GM18505 (cell line): ENCODE measurements around the gene APCDD1L.

ENCODE experiments used
- ATAC-seq: cut with Tn5 transposase; IDR thresholded peaks from one replicate; pipeline ENCODE4 v1.9.1; 2021; ENCODE audit not compliant: unreplicated experiment
- POLR2A ChIP-seq: IDR thresholded peaks from 4 replicates; pipeline ENCODE4 v1.6.1; 2011; ENCODE audit warnings: borderline replicate concordance; ENCODE audit not compliant: insufficient read depth, insufficient read length; ENCODE audit errors: extremely low read depth

The APCDD1L gene

GRCh38 chr20:58447511-58448391 lies 67.4 kb downstream of the APCDD1L start:
- no peak for TF ChIP-seq POLR2A
- no peak for ATAC-seq

- ATAC-seq: no peak
- no peak for TF ChIP-seq POLR2A
Observed at GRCh38 chr20:58446960-58447265, 68.3 kb downstream of the APCDD1L start.

GRCh38 chr20:58446264-58446959 lies 68.8 kb downstream of the APCDD1L start:
- ATAC-seq: no peak
- TF ChIP-seq POLR2A: no peak

- ATAC-seq: no peak
- no peak for TF ChIP-seq POLR2A
Observed at GRCh38 chr20:58444746-58445255, 70.4 kb downstream of the APCDD1L start.

- TF ChIP-seq POLR2A: no peak
- ATAC-seq: no peak
Observed at GRCh38 chr20:58441723-58442122, 73.5 kb downstream of the APCDD1L start.

GRCh38 chr20:58440021-58440767 lies 75.0 kb downstream of the APCDD1L start:
- ATAC-seq: no peak
- no peak for TF ChIP-seq POLR2A

GRCh38 chr20:58438970-58439808 lies 76.0 kb downstream of the APCDD1L start:
- no peak for ATAC-seq

GRCh38 chr20:58436868-58437645 lies 78.1 kb downstream of the APCDD1L start:
- no peak for TF ChIP-seq POLR2A
- no peak for ATAC-seq

More at GRCh38 chr20:58438970-58439808, 76.0 kb downstream of the APCDD1L start:
- no peak for TF ChIP-seq POLR2A

GRCh38 chr20:58435237-58435636 lies 80.0 kb downstream of the APCDD1L start:
- no peak for ATAC-seq
- TF ChIP-seq POLR2A: no peak

GRCh38 chr20:58434326-58434725 lies 80.9 kb downstream of the APCDD1L start:
- no peak for TF ChIP-seq POLR2A
- ATAC-seq: no peak

- no peak for ATAC-seq
- TF ChIP-seq POLR2A: no peak
Observed at GRCh38 chr20:58433759-58434158, 81.4 kb downstream of the APCDD1L start.
